Measurements from ENCODE around the gene ATF6B.

- no peak for TF ChIP-seq CTCF (IDR thresholded peaks at IDR 0.05)
- TF ChIP-seq POLR2A (IDR thresholded peaks at IDR 0.05) = no peak
Observed at GRCh38 chr6:32156891-32157290, 28.8 kb upstream of the ATF6B start.

Measured in breast epithelium (tissue), 3 donors.